ENCODE data around the gene RAB43.
A peak's percentile ranks its signal among the peaks of the same experiment; 100 is the strongest.

Gene RAB43

DNA sequence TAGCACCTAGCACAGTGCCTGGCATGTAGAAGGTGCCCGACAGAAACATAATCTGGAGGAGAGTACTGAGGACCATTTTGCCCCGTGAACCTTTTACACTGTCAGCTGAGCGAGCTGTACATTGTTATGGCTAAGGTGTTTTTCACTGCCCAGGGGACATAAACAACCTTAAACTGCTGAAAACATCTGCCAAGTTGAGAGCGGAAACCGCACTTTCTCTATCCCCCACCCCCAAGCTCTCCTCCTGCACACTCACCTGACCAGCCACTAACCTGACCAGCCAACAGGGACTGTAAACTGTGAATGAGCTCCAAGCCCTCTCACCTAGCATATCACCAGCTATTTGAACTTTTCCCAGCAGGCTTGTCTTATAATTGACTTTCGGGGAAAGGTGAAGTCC lies 17.6 kb downstream of the RAB43 start:
- Histone ChIP-seq H3K4me1 (ENCODE audit: control insufficient read depth in 2 of 2, insufficient read depth in 1 of 2, low read depth in 1 of 2, low read length in 2 of 2) (peaks cover 0 to 4% of the 10 kb centered on the region in 2 donors), H4K8ac (ENCODE audit: low read depth, low read length) (no peak overlapping the region), H3K9ac (ENCODE audit: low read depth, low read length, poor library complexity) (no peak overlapping the region), H2AK5ac (ENCODE audit: low read depth, low read length) (no peak overlapping the region), H2BK120ac (ENCODE audit: low read depth, low read length) (no peak overlapping the region), H3K14ac (ENCODE audit: low read length) (no peak overlapping the region), H3K18ac (ENCODE audit: low read length) (no peak overlapping the region), H2BK5ac (ENCODE audit: low read length) (no peak overlapping the region), H3K9me3 (replicated peaks in 1 of 2; ENCODE audit: control insufficient read depth in 2 of 2, insufficient read depth in 1 of 2, low read depth in 1 of 2, low read length in 2 of 2) (peaks cover 0 to 2% of the 10 kb centered on the region in 2 donors), H2AFZ (ENCODE audit: low read length) (no peak overlapping the region), H3K4me3 (ENCODE audit: low read length in 2 of 2) (no peak overlapping the region), H3K79me1 (ENCODE audit: low read depth, low read length) (peaks cover 4% of the 10 kb centered on the region), H3K27ac (replicated peaks; ENCODE audit: low read length) (no peak overlapping the region), H3K4ac (ENCODE audit: low read length) (no peak overlapping the region), H4K91ac (ENCODE audit: low read depth, low read length, poor library complexity) (no peak overlapping the region), H2BK12ac (ENCODE audit: low read length) (no peak overlapping the region), H2BK15ac (ENCODE audit: low read length) (no peak overlapping the region), H3K4me2 (ENCODE audit: insufficient read depth, low read length, poor library complexity, severe bottlenecking) (no peak overlapping the region), H3K27me3 (ENCODE audit: control insufficient read depth in 3 of 3, insufficient read depth in 3 of 3, low read depth in 1 of 3, low read length in 3 of 3) (no peaks in the 10 kb centered on the region), H3K36me3 (replicated peaks in 1 of 2; ENCODE audit: control insufficient read depth in 2 of 2, insufficient read depth in 2 of 2, low read length in 2 of 2) (peaks cover 3 to 11% of the 10 kb centered on the region in 2 donors), H3K23ac (ENCODE audit: low read depth, low read length, poor library complexity) (no peak overlapping the region)
- no peak for DNase-seq (ENCODE audit: low spot score)
- WGBS, 2 donors (ENCODE audit: extremely low coverage in 2 of 2, insufficient read length in 2 of 2, insufficient replicate concordance in 1 of 2), result no CpG with 5 or more reads among the region's 6 CpGs

- no peak overlapping the region for H2BK5ac ChIP-seq (ENCODE audit: low read length)
- H3K9me3 ChIP-seq (replicated peaks in 1 of 2; ENCODE audit: control insufficient read depth in 2 of 2, insufficient read depth in 1 of 2, low read depth in 1 of 2, low read length in 2 of 2), result peaks cover 2 to 3% of the 10 kb centered on the region in 2 donors
- H3K23ac ChIP-seq (ENCODE audit: low read depth, low read length, poor library complexity), result no peak overlapping the region
- H3K27me3 ChIP-seq (ENCODE audit: control insufficient read depth in 3 of 3, insufficient read depth in 3 of 3, low read depth in 1 of 3, low read length in 3 of 3), result no peaks in the 10 kb centered on the region
- no peak overlapping the region for H3K9ac ChIP-seq (ENCODE audit: low read depth, low read length, poor library complexity)
- H3K36me3 ChIP-seq (replicated peaks in 1 of 2; ENCODE audit: control insufficient read depth in 2 of 2, insufficient read depth in 2 of 2, low read length in 2 of 2), result peaks cover 3 to 11% of the 10 kb centered on the region in 2 donors
- no peak overlapping the region for H3K14ac ChIP-seq (ENCODE audit: low read length)
- no peak overlapping the region for H2BK15ac ChIP-seq (ENCODE audit: low read length)
- no peak overlapping the region for H3K18ac ChIP-seq (ENCODE audit: low read length)
- H2AK5ac ChIP-seq (ENCODE audit: low read depth, low read length), result no peak overlapping the region
- no peak overlapping the region for H4K91ac ChIP-seq (ENCODE audit: low read depth, low read length, poor library complexity)
- no peak overlapping the region for H3K4me2 ChIP-seq (ENCODE audit: insufficient read depth, low read length, poor library complexity, severe bottlenecking)
- H4K8ac ChIP-seq (ENCODE audit: low read depth, low read length), result no peak overlapping the region
- WGBS, 2 donors (ENCODE audit: extremely low coverage in 2 of 2, insufficient read length in 2 of 2, insufficient replicate concordance in 1 of 2), result no CpG with 5 or more reads among the region's 7 CpGs
- H2AFZ ChIP-seq (ENCODE audit: low read length), result no peak overlapping the region
- H2BK12ac ChIP-seq (ENCODE audit: low read length), result no peak overlapping the region
- H3K4me1 ChIP-seq (ENCODE audit: control insufficient read depth in 2 of 2, insufficient read depth in 1 of 2, low read depth in 1 of 2, low read length in 2 of 2), result peaks cover 0 to 4% of the 10 kb centered on the region in 2 donors
- H2BK120ac ChIP-seq (ENCODE audit: low read depth, low read length), result no peak overlapping the region
- peaks cover 4% of the 10 kb centered on the region for H3K79me1 ChIP-seq (ENCODE audit: low read depth, low read length)
- H3K27ac ChIP-seq (replicated peaks; ENCODE audit: low read length), result no peak overlapping the region
- no peak for DNase-seq (ENCODE audit: low spot score)
- H3K4ac ChIP-seq (ENCODE audit: low read length), result no peak overlapping the region
- peak overlapping the region in 1 of 2 donors; percentile 3 for H3K4me3 ChIP-seq (ENCODE audit: low read length in 2 of 2)
Measured at GRCh38 chr3:129103296-129103695, 18.3 kb downstream of the RAB43 start.

- Histone ChIP-seq H3K18ac (ENCODE audit: low read length) (peak overlapping the region; percentile 60), H2AK5ac (ENCODE audit: low read depth, low read length) (no peak overlapping the region), H3K36me3 (replicated peaks in 1 of 2; ENCODE audit: control insufficient read depth in 2 of 2, insufficient read depth in 2 of 2, low read length in 2 of 2) (peaks cover 3% of the 10 kb centered on the region in 2 donors), H3K9ac (ENCODE audit: low read depth, low read length, poor library complexity) (no peak overlapping the region), H3K9me3 (replicated peaks in 1 of 2; ENCODE audit: control insufficient read depth in 2 of 2, insufficient read depth in 1 of 2, low read depth in 1 of 2, low read length in 2 of 2) (peaks cover 6% of the 10 kb centered on the region in 2 donors), H3K27ac (replicated peaks; ENCODE audit: low read length) (no peak overlapping the region), H3K4me3 (ENCODE audit: low read length in 2 of 2) (peak overlapping the region in 1 of 2 donors; percentile 20), H3K23ac (ENCODE audit: low read depth, low read length, poor library complexity) (peak overlapping the region; percentile 80), H4K91ac (ENCODE audit: low read depth, low read length, poor library complexity) (no peak overlapping the region), H2AFZ (ENCODE audit: low read length) (no peak overlapping the region), H3K79me1 (ENCODE audit: low read depth, low read length) (peaks cover 2% of the 10 kb centered on the region), H3K4me2 (ENCODE audit: insufficient read depth, low read length, poor library complexity, severe bottlenecking) (no peak overlapping the region), H3K4me1 (ENCODE audit: control insufficient read depth in 2 of 2, insufficient read depth in 1 of 2, low read depth in 1 of 2, low read length in 2 of 2) (no peaks in the 10 kb centered on the region), H2BK120ac (ENCODE audit: low read depth, low read length) (no peak overlapping the region), H3K27me3 (ENCODE audit: control insufficient read depth in 3 of 3, insufficient read depth in 3 of 3, low read depth in 1 of 3, low read length in 3 of 3) (no peaks in the 10 kb centered on the region), H2BK12ac (ENCODE audit: low read length) (no peak overlapping the region), H2BK5ac (ENCODE audit: low read length) (no peak overlapping the region), H4K8ac (ENCODE audit: low read depth, low read length) (no peak overlapping the region), H2BK15ac (ENCODE audit: low read length) (no peak overlapping the region), H3K4ac (ENCODE audit: low read length) (no peak overlapping the region), H3K14ac (ENCODE audit: low read length) (peak overlapping the region; percentile 71)
- no peak for DNase-seq (ENCODE audit: low spot score)
- WGBS, 2 donors (ENCODE audit: extremely low coverage in 2 of 2, insufficient read length in 2 of 2, insufficient replicate concordance in 1 of 2), result no CpG with 5 or more reads among the region's 12 CpGs
Measured at GRCh38 chr3:129101370-129102138, 20.1 kb downstream of the RAB43 start.

DNA sequence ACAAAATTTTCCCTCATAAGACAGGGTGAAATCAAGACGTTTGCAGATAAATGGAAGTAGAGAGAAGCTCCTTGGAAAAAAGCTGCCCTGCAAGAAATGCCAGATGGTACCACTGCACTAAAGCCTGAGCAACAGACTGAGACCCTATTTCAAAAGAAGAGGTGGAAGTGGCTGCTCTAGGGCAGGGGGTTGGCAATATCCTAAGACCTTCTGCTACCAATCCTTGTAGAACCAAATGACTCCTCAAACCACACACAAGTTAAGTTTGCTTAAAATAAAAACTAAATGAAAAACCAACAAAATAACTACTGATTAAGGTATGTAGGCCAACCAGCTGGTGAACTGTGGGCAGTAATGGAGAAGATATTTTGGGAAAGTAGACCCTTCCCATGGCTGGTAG lies 21.3 kb downstream of the RAB43 start:
- no peak overlapping the region for H2BK12ac ChIP-seq (ENCODE audit: low read length)
- peaks cover 2% of the 10 kb centered on the region for H3K79me1 ChIP-seq (ENCODE audit: low read depth, low read length)
- no peak overlapping the region for H3K27ac ChIP-seq (replicated peaks; ENCODE audit: low read length)
- H3K4me3 ChIP-seq (ENCODE audit: low read length in 2 of 2), result no peak overlapping the region
- no peak overlapping the region for H2BK120ac ChIP-seq (ENCODE audit: low read depth, low read length)
- H4K91ac ChIP-seq (ENCODE audit: low read depth, low read length, poor library complexity), result no peak overlapping the region
- H3K4ac ChIP-seq (ENCODE audit: low read length), result no peak overlapping the region
- no peak overlapping the region for H2AFZ ChIP-seq (ENCODE audit: low read length)
- H3K4me1 ChIP-seq (ENCODE audit: control insufficient read depth in 2 of 2, insufficient read depth in 1 of 2, low read depth in 1 of 2, low read length in 2 of 2), result no peaks in the 10 kb centered on the region
- no peak overlapping the region for H2BK5ac ChIP-seq (ENCODE audit: low read length)
- no peaks in the 10 kb centered on the region for H3K27me3 ChIP-seq (ENCODE audit: control insufficient read depth in 3 of 3, insufficient read depth in 3 of 3, low read depth in 1 of 3, low read length in 3 of 3)
- no peak overlapping the region for H3K9ac ChIP-seq (ENCODE audit: low read depth, low read length, poor library complexity)
- WGBS, 2 donors (ENCODE audit: extremely low coverage in 2 of 2, insufficient read length in 2 of 2, insufficient replicate concordance in 1 of 2), result no CpG with 5 or more reads among the region's 1 CpG
- no peak overlapping the region for H3K23ac ChIP-seq (ENCODE audit: low read depth, low read length, poor library complexity)
- H2AK5ac ChIP-seq (ENCODE audit: low read depth, low read length), result no peak overlapping the region
- H3K14ac ChIP-seq (ENCODE audit: low read length), result no peak overlapping the region
- H2BK15ac ChIP-seq (ENCODE audit: low read length), result no peak overlapping the region
- H3K9me3 ChIP-seq (replicated peaks in 1 of 2; ENCODE audit: control insufficient read depth in 2 of 2, insufficient read depth in 1 of 2, low read depth in 1 of 2, low read length in 2 of 2), result peaks cover 6% of the 10 kb centered on the region in 2 donors
- H3K36me3 ChIP-seq (replicated peaks in 1 of 2; ENCODE audit: control insufficient read depth in 2 of 2, insufficient read depth in 2 of 2, low read length in 2 of 2), result peaks cover 0 to 3% of the 10 kb centered on the region in 2 donors
- H3K4me2 ChIP-seq (ENCODE audit: insufficient read depth, low read length, poor library complexity, severe bottlenecking), result no peak overlapping the region
- DNase-seq (ENCODE audit: low spot score), result no peak
- H4K8ac ChIP-seq (ENCODE audit: low read depth, low read length), result no peak overlapping the region
- H3K18ac ChIP-seq (ENCODE audit: low read length), result no peak overlapping the region
